Activated naive CD4-positive, alpha-beta T cell treated with anti-CD3 and anti-CD28 coated beads for 36 hours (primary cell): ENCODE measurements around the gene DTX1. TPM values are rescaled to one million over a fixed set of nuclear protein-coding genes. Genes with fewer than 3 reads are reported as not detected.
A peak's percentile ranks its signal among the peaks of the same experiment; 100 is the strongest.

Experiments used
- CTCF ChIA-PET: fragments of 350-600 bp; sonication (Branson Sonifier 250); formaldehyde crosslinking; loops from one replicate; lab custom pipeline; 2021; ENCODE audit warnings: antibody characterized with exemption; lab: Charles Lee
- DNase-seq: peaks from one replicate; pipeline ENCODE4 v3.0.0-alpha.2; 2020
- H3K27ac Mint-ChIP-seq: one replicate; pipeline ENCODE4 v1.8.0; 2021; ENCODE audit warnings: mild to moderate bottlenecking, mixed read lengths
- H3K27me3 Mint-ChIP-seq: one replicate; pipeline ENCODE4 v1.8.0; 2021; ENCODE audit warnings: low read depth, mixed read lengths
- H3K36me3 Mint-ChIP-seq: one replicate; pipeline ENCODE4 v1.8.0; 2021; ENCODE audit warnings: low read depth, mixed read lengths
- H3K4me1 Mint-ChIP-seq: one replicate; pipeline ENCODE4 v1.8.0; 2021; ENCODE audit warnings: low read depth, mixed read lengths
- H3K4me3 Mint-ChIP-seq: one replicate; pipeline ENCODE4 v1.8.0; 2021; ENCODE audit warnings: mild to moderate bottlenecking, moderate library complexity, mixed read lengths
- H3K9me3 Mint-ChIP-seq: one replicate; pipeline ENCODE4 v1.8.0; 2021; ENCODE audit warnings: mixed read lengths
- intact Hi-C: fragments of 100-400 bp; cut with micrococcal nuclease; formaldehyde crosslinking; loops from one replicate; pipeline ENCODE4 v1.15.1; 2023
- total RNA-seq, 2 experiments: library from RNA; stranded (reverse); gene quantifications; one replicate each; pipeline ENCODE4 v1.2.3, GENCODE V29; 2021

The DTX1 gene
- total RNA-seq, 2 experiments from 2014 or later = 8.3 to 10.7 TPM

- CTCF ChIA-PET = interaction anchor here (0.9 to 7.6 kb wide), 2 partner anchors 52 to 109 kb away, joined by 3 to 84 read pairs; no protein-coding TSS in a partner anchor
- intact Hi-C loops = no loop called here
- H3K36me3 Mint-ChIP-seq = no peaks in the 10 kb centered on the region
- no peak overlapping the region for H3K27ac Mint-ChIP-seq
- no peak overlapping the region for H3K4me3 Mint-ChIP-seq
- peaks cover 18% of the 10 kb centered on the region for H3K4me1 Mint-ChIP-seq
- H3K9me3 Mint-ChIP-seq = no peaks in the 10 kb centered on the region
- no peaks in the 10 kb centered on the region for H3K27me3 Mint-ChIP-seq
- DNase-seq = no peak
Measured at GRCh38 chr12:113101751-113102150, 45.2 kb downstream of the DTX1 start.

GRCh38 chr12:113102811-113103210, 46.3 kb downstream of the DTX1 start:
- no peaks in the 10 kb centered on the region for H3K36me3 Mint-ChIP-seq
- H3K27ac Mint-ChIP-seq = no peak overlapping the region
- no peaks in the 10 kb centered on the region for H3K27me3 Mint-ChIP-seq
- CTCF ChIA-PET = interaction anchor here (1.1 to 1.5 kb wide), 4 partner anchors 32 to 73 kb away, joined by 3 to 6 read pairs (median 4); no protein-coding TSS in a partner anchor
- peaks cover 18% of the 10 kb centered on the region for H3K4me1 Mint-ChIP-seq
- no peak overlapping the region for H3K4me3 Mint-ChIP-seq
- no peak for DNase-seq
- intact Hi-C loops = no loop called here
- H3K9me3 Mint-ChIP-seq = no peaks in the 10 kb centered on the region

- peak overlapping the region; percentile 9 for H3K27ac Mint-ChIP-seq
- no peaks in the 10 kb centered on the region for H3K36me3 Mint-ChIP-seq
- H3K9me3 Mint-ChIP-seq = no peaks in the 10 kb centered on the region
- H3K4me3 Mint-ChIP-seq = peak overlapping the region; percentile 71
- DNase-seq = peak; percentile 79
- CTCF ChIA-PET = interaction anchor here (0.7 to 1.5 kb wide), 8 partner anchors 20 to 1623 kb away, joined by 3 to 8 read pairs (median 4); no protein-coding TSS in a partner anchor
- H3K27me3 Mint-ChIP-seq = no peaks in the 10 kb centered on the region
- intact Hi-C loops = loop anchor here (1.0 kb wide), 1 partner anchor 49 kb away; no protein-coding TSS in a partner anchor
- peaks cover 8% of the 10 kb centered on the region for H3K4me1 Mint-ChIP-seq
Measured at GRCh38 chr12:113103756-113104450, 47.4 kb downstream of the DTX1 start.

DNA sequence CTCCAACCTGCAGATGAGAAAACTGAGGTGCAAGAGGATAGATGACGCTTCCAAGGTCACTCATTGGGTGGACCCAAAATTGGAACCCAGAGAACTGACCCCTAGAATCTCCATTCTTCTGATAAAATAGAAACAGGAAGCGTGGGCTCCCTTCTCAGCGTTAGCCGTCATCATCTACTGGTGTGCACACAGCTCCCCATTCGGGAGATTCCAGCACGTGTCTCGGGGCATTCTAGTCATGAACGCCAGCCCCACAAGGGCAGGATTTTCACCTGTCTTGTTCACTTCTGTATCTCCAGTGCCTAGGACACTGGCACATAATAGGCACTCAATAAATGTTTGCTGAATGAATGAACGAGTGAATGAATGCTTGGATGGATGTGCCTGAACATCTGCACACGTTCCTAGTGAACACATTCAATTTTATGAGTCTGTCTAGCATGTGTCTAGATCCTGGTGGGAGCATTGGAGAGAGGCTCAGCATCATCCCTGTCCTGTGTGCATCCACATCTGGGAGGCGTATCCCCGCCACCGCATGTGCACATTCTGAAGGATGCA, 48.5 kb downstream of the DTX1 start:
- Mint-ChIP-seq H3K27ac (no peak overlapping the region), H3K4me3 (no peak overlapping the region), H3K9me3 (no peaks in the 10 kb centered on the region), H3K27me3 (no peaks in the 10 kb centered on the region), H3K36me3 (no peaks in the 10 kb centered on the region), H3K4me1 (peaks cover 9% of the 10 kb centered on the region)
- intact Hi-C loops = loop anchor here (1.0 kb wide), 1 partner anchor 48 kb away; no protein-coding TSS in a partner anchor
- CTCF ChIA-PET = interaction anchor here (0.7 kb wide), 1 partner anchor 1624 kb away, joined by 4 read pairs; no protein-coding TSS in a partner anchor
- DNase-seq = no peak

GRCh38 chr12:113105606-113106271, 49.2 kb downstream of the DTX1 start:
- peaks cover 13% of the 10 kb centered on the region for H3K4me1 Mint-ChIP-seq
- no peak for DNase-seq
- H3K9me3 Mint-ChIP-seq = no peaks in the 10 kb centered on the region
- H3K27ac Mint-ChIP-seq = no peak overlapping the region
- CTCF ChIA-PET = interaction anchor here (1.2 kb wide), 1 partner anchor 7 kb away, joined by 6 read pairs; no protein-coding TSS in a partner anchor
- intact Hi-C loops = no loop called here
- H3K4me3 Mint-ChIP-seq = no peak overlapping the region
- no peaks in the 10 kb centered on the region for H3K27me3 Mint-ChIP-seq
- H3K36me3 Mint-ChIP-seq = no peaks in the 10 kb centered on the region

DNA sequence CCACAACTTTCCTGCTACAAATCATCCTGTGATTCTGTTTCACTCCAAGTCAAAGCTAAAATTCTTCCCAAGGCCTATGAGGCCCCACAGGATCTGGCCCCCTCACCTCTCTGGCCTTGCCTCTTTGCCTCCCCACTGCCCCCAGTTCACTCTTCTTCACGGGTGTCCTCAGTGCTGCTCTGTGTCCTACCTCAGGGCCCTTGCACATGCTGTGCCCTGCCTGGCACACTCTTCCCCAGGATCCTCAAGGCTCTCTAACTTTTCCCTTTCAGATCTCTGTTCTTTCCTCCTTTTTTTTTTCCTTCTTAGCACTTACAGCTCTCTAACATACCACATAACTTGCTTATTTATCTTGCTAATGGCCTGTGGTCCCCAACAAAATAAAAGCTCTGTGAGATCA, 49.8 kb downstream of the DTX1 start:
- CTCF ChIA-PET = interaction anchor here (0.9 to 1.2 kb wide), 2 partner anchors 8 to 70 kb away, joined by 3 to 6 read pairs; no protein-coding TSS in a partner anchor
- no peaks in the 10 kb centered on the region for H3K9me3 Mint-ChIP-seq
- H3K4me1 Mint-ChIP-seq = peaks cover 13% of the 10 kb centered on the region
- H3K27ac Mint-ChIP-seq = no peak overlapping the region
- DNase-seq = no peak
- no peaks in the 10 kb centered on the region for H3K36me3 Mint-ChIP-seq
- H3K4me3 Mint-ChIP-seq = no peak overlapping the region
- intact Hi-C loops = no loop called here
- H3K27me3 Mint-ChIP-seq = no peaks in the 10 kb centered on the region

GRCh38 chr12:113108308-113108707, 51.8 kb downstream of the DTX1 start:
- H3K27me3 Mint-ChIP-seq = no peaks in the 10 kb centered on the region
- intact Hi-C loops = no loop called here
- no peak overlapping the region for H3K4me3 Mint-ChIP-seq
- peaks cover 13% of the 10 kb centered on the region for H3K4me1 Mint-ChIP-seq
- no peak overlapping the region for H3K27ac Mint-ChIP-seq
- no peaks in the 10 kb centered on the region for H3K9me3 Mint-ChIP-seq
- CTCF ChIA-PET = no interaction called here
- H3K36me3 Mint-ChIP-seq = no peaks in the 10 kb centered on the region
- no peak for DNase-seq

- Mint-ChIP-seq H3K27ac (no peak overlapping the region), H3K9me3 (no peaks in the 10 kb centered on the region), H3K27me3 (no peaks in the 10 kb centered on the region), H3K4me1 (peaks cover 6% of the 10 kb centered on the region), H3K36me3 (no peaks in the 10 kb centered on the region), H3K4me3 (no peak overlapping the region)
- intact Hi-C loops = no loop called here
- no peak for DNase-seq
- CTCF ChIA-PET = interaction anchor here (0.9 to 1.5 kb wide), 3 partner anchors 26 to 116 kb away, joined by 3 to 7 read pairs (median 3); partner anchors contain the start of gene RASAL1
Measured at GRCh38 chr12:113109360-113109759, 52.8 kb downstream of the DTX1 start.

DNA sequence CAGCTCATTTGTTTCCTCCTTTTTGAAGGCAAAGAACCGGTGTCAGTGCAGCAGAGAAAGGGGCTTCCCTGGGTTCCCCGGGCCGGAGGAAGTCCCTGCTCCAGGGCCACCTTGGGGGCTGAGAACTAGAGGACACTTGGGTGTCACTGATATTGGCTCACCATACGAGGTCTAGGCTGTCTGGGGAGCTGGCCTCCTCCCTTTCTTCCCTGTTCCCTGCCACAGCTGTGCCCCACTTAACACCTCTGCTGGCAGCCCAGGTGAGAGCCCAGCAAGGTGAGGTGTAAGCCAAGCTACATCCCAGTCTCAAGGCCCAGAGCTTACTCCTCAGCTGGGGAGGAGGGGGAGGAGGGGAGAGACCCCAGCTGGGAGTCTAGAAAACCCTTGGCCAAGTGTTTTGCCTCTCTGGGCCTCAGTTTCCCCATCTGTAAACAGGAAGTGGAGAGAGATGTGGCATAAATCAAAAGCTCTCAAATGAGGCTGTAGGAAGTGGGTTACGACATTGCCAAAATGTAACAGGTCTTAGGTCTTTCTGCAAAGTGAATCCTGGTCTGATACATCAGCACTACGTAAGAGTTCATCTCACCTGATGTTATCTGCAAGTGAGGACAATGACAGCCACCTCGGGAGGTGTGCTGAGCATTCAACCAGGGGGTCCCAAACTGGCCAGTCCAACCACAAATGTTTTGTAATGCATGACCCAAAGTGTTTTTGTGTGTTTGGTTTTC, 53.5 kb downstream of the DTX1 start:
- DNase-seq = no peak
- H3K27me3 Mint-ChIP-seq = no peaks in the 10 kb centered on the region
- no peaks in the 10 kb centered on the region for H3K9me3 Mint-ChIP-seq
- intact Hi-C loops = no loop called here
- no peak overlapping the region for H3K27ac Mint-ChIP-seq
- peaks cover 6% of the 10 kb centered on the region for H3K4me1 Mint-ChIP-seq
- H3K36me3 Mint-ChIP-seq = no peaks in the 10 kb centered on the region
- CTCF ChIA-PET = interaction anchor here (0.9 to 1.5 kb wide), 3 partner anchors 25 to 117 kb away, joined by 3 to 7 read pairs (median 3); partner anchors contain the start of gene RASAL1
- no peak overlapping the region for H3K4me3 Mint-ChIP-seq

GRCh38 chr12:113111247-113111646, 54.7 kb downstream of the DTX1 start:
- intact Hi-C loops = no loop called here
- H3K4me1 Mint-ChIP-seq = peaks cover 6% of the 10 kb centered on the region
- H3K4me3 Mint-ChIP-seq = no peak overlapping the region
- no peak for DNase-seq
- H3K9me3 Mint-ChIP-seq = no peaks in the 10 kb centered on the region
- CTCF ChIA-PET = interaction anchor here (0.7 kb wide), 2 partner anchors 12 to 63 kb away, joined by 3 to 4 read pairs; no protein-coding TSS in a partner anchor
- H3K27me3 Mint-ChIP-seq = no peaks in the 10 kb centered on the region
- H3K27ac Mint-ChIP-seq = no peak overlapping the region
- no peaks in the 10 kb centered on the region for H3K36me3 Mint-ChIP-seq

DNA sequence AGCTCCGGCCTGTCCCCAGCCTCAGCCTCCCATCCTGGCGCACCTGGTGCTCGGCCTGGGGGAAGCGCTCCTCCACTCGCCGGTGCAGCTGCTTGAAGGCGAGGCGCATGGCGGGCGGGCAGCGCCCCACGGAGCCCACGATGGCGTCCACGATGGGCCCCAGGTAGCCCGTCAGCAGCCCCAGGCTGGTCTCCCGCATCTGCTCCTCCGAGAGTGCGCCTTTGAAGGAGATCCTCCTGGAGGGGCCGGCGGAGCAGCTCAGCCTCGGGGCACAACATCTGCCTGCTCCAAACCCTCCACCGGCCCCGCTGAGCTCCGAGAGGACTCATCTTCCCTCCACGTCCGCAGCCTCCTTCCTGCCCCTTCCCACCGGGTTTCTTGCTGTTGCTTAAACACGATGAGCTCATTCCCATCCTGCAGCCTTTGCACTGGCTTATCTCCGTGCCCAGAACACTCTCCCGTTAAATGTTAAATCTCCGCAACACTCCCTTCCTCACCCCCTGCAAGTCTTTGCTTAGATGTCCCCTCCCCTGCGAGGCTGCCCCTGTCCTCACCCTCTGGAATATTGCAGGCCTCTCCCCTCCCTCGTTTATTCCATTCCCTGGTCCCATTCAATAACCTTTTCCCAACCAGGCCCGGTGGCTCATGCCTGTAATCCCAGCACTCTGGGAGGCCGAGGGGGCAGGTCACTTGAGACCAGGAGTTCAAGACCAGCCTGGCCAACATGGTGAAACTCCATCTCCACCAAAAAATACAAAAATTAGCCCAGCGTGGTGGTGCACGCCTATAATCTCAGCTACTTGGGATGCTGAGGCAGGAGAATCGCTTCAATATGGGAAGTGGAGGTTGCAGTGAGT, 55.7 kb downstream of the DTX1 start:
- Mint-ChIP-seq H3K4me1 (peaks cover 6% of the 10 kb centered on the region), H3K4me3 (no peak overlapping the region), H3K27ac (no peak overlapping the region), H3K36me3 (no peaks in the 10 kb centered on the region), H3K27me3 (no peaks in the 10 kb centered on the region), H3K9me3 (no peaks in the 10 kb centered on the region)
- CTCF ChIA-PET = interaction anchor here (0.7 kb wide), 1 partner anchor 64 kb away, joined by 4 read pairs; no protein-coding TSS in a partner anchor
- intact Hi-C loops = no loop called here
- no peak for DNase-seq
